GM21786 (cell line): Measurements from ENCODE around the gene PRAME.
"Not testable (repeated sequence)": the region's sequence is repeated elsewhere in the genome, so short reads cannot be mapped to it uniquely, and the experiment has no call there.

Experiments
- ATAC-seq: cut with Tn5 transposase; IDR thresholded peaks from one replicate; pipeline ENCODE4 v1.9.1; 2021; ENCODE audit not compliant: unreplicated experiment

The PRAME gene

GRCh38 chr22:22581524-22581923, 22.5 kb upstream of the PRAME start:
- not testable (repeated sequence) for ATAC-seq

GRCh38 chr22:22579869-22580604, 21.0 kb upstream of the PRAME start:
- ATAC-seq: no peak

GRCh38 chr22:22578702-22579424, 19.8 kb upstream of the PRAME start:
- no peak for ATAC-seq

GRCh38 chr22:22576989-22577427, 17.9 kb upstream of the PRAME start:
- ATAC-seq: no peak

- ATAC-seq: no peak
Observed at GRCh38 chr22:22576244-22576988, 17.4 kb upstream of the PRAME start.

- no peak for ATAC-seq
Observed at GRCh38 chr22:22574361-22574760, 15.3 kb upstream of the PRAME start.

GRCh38 chr22:22573047-22573889, 14.2 kb upstream of the PRAME start:
- no peak for ATAC-seq

- ATAC-seq: no peak
Observed at GRCh38 chr22:22571862-22572261, 12.8 kb upstream of the PRAME start.

GRCh38 chr22:22571429-22571828, 12.4 kb upstream of the PRAME start:
- ATAC-seq: no peak

- ATAC-seq: no peak
Observed at GRCh38 chr22:22569218-22569617, 10.2 kb upstream of the PRAME start.

- ATAC-seq: no peak
Observed at GRCh38 chr22:22565981-22566380, 6.9 kb upstream of the PRAME start.

- no peak for ATAC-seq
Observed at GRCh38 chr22:22558071-22558971, 744 bp downstream of the PRAME start.

GRCh38 chr22:22556995-22557925, 1.8 kb downstream of the PRAME start:
- no peak for ATAC-seq

GRCh38 chr22:22556578-22556977, 2.5 kb downstream of the PRAME start:
- ATAC-seq: no peak

- no peak for ATAC-seq
Observed at GRCh38 chr22:22555596-22555995, 3.5 kb downstream of the PRAME start.

GRCh38 chr22:22554587-22555284, 4.3 kb downstream of the PRAME start:
- no peak for ATAC-seq

GRCh38 chr22:22553735-22554586, 5.1 kb downstream of the PRAME start:
- ATAC-seq: no peak
